Measurements from ENCODE around the gene CTNND1.
A peak's percentile ranks its signal among the peaks of the same experiment; 100 is the strongest.
"Not testable (repeated sequence)": the region's sequence is repeated elsewhere in the genome, so short reads cannot be mapped to it uniquely, and the experiment has no call there.

The CTNND1 gene

GRCh38 chr11:57761301-57762234 lies at the start of gene CTNND1:
CTNND1 (plus strand) TSS chr11:57761802; CDS start chr11:57791479, 29,677 bp downstream.
- no peak for DNase-seq (ENCODE audit: low read depth in 2 of 2)

- DNase-seq (ENCODE audit: low read depth in 2 of 2): peak; percentile 73 to 74
These were observed 49.1 kb upstream of the CTNND1 start, which contains the start of gene TMX2 for GRCh38 chr11:57712256-57713150. TMX2 (plus strand) TSS chr11:57712593; CDS start chr11:57712619, 26 bp downstream.

GRCh38 chr11:57713835-57714234 lies 47.8 kb upstream of the CTNND1 start:
- DNase-seq (ENCODE audit: low read depth in 2 of 2): no peak

- DNase-seq (ENCODE audit: low read depth in 2 of 2): not testable (repeated sequence)
These were observed 44.9 kb upstream of the CTNND1 start for GRCh38 chr11:57716726-57717125.

- no peak for DNase-seq (ENCODE audit: low read depth in 2 of 2)
These were observed 34.4 kb upstream of the CTNND1 start for GRCh38 chr11:57727185-57727584.

- DNase-seq (ENCODE audit: low read depth in 2 of 2): no peak
These were observed 32.8 kb upstream of the CTNND1 start for GRCh38 chr11:57728829-57729228.

GRCh38 chr11:57729479-57729878 lies 32.1 kb upstream of the CTNND1 start:
- no peak for DNase-seq (ENCODE audit: low read depth in 2 of 2)

- DNase-seq (ENCODE audit: low read depth in 2 of 2): no peak
These were observed 28.9 kb upstream of the CTNND1 start for GRCh38 chr11:57732661-57733060.

- no peak for DNase-seq (ENCODE audit: low read depth in 2 of 2)
These were observed 25.8 kb upstream of the CTNND1 start for GRCh38 chr11:57735619-57736298.

GRCh38 chr11:57741132-57742086 lies 20.2 kb upstream of the CTNND1 start, which contains the start of gene SELENOH:
SELENOH (plus strand) TSS chr11:57741491; CDS start chr11:57741596, 105 bp downstream.
- peak; percentile 78 to 89 for DNase-seq (ENCODE audit: low read depth in 2 of 2)

- no peak for DNase-seq (ENCODE audit: low read depth in 2 of 2)
These were observed 19.5 kb upstream of the CTNND1 start for GRCh38 chr11:57742087-57742452.

GRCh38 chr11:57744357-57744756 lies 17.2 kb upstream of the CTNND1 start:
- no peak for DNase-seq (ENCODE audit: low read depth in 2 of 2)

- no peak for DNase-seq (ENCODE audit: low read depth in 2 of 2)
These were observed 16.4 kb upstream of the CTNND1 start for GRCh38 chr11:57745206-57745605.

GRCh38 chr11:57746920-57747319 lies 14.7 kb upstream of the CTNND1 start:
- no peak for DNase-seq (ENCODE audit: low read depth in 2 of 2)

- no peak for DNase-seq (ENCODE audit: low read depth in 2 of 2)
These were observed 10.4 kb upstream of the CTNND1 start for GRCh38 chr11:57751176-57751575.

GRCh38 chr11:57751676-57752253 lies 9.8 kb upstream of the CTNND1 start, which contains the start of gene BTBD18:
BTBD18 (minus strand) TSS chr11:57751819; CDS start chr11:57751188, 631 bp downstream.
- no peak for DNase-seq (ENCODE audit: low read depth in 2 of 2)

GRCh38 chr11:57752954-57753353 lies 8.6 kb upstream of the CTNND1 start:
- DNase-seq (ENCODE audit: low read depth in 2 of 2): no peak

- no peak for DNase-seq (ENCODE audit: low read depth in 2 of 2)
These were observed 3.4 kb upstream of the CTNND1 start for GRCh38 chr11:57758174-57758573.

- DNase-seq (ENCODE audit: low read depth in 2 of 2): no peak
These were observed 746 bp downstream of the CTNND1 start for GRCh38 chr11:57762235-57762861.
